Kidney epithelial cell (primary cell): ENCODE measurements around the gene MAT2B. TPM values are rescaled to one million over a fixed set of nuclear protein-coding genes. Genes with fewer than 3 reads are reported as not detected.

Experiments used
- DNase-seq: peaks from one replicate; pipeline ENCODE4 v3.0.0-alpha.2; 2010; ENCODE audit warnings: low read depth
- H3K27me3 ChIP-seq: 2 replicates; pipeline ENCODE4 v1.6.0; 2011; ENCODE audit warnings: low read length; ENCODE audit not compliant: control insufficient read depth, insufficient read depth
- H3K36me3 ChIP-seq: 2 replicates; pipeline ENCODE4 v1.5.1; 2011; ENCODE audit warnings: low read length; ENCODE audit not compliant: control insufficient read depth, insufficient read depth
- H3K4me3 ChIP-seq: 2 replicates; pipeline ENCODE4 v1.5.1; 2011; ENCODE audit warnings: low read depth, mild to moderate bottlenecking, control low read depth, low read length
- CTCF ChIP-seq: IDR thresholded peaks from 2 replicates; pipeline ENCODE4 v1.5.1; 2011; ENCODE audit warnings: mild to moderate bottlenecking, moderate library complexity, low read length, control low read depth, inconsistent platforms; ENCODE audit not compliant: insufficient read depth, poor library complexity, severe bottlenecking
- total RNA-seq: library from RNA; depleted of rRNA; stranded (reverse); fragments of >200 nt; gene quantifications from 2 replicates; pipeline ENCODE4 v1.2.3, GENCODE V29; 2015

The MAT2B gene
- total RNA-seq, 1 donor from 2014 or later = 61.1 TPM

GRCh38 chr5:163459819-163460561 lies 45.4 kb upstream of the MAT2B start, which contains the start of gene NUDCD2:
Gene NUDCD2, minus strand, starts transcription at chr5:163460102. Its CDS starts 52 bp downstream, at chr5:163460050.
- H3K36me3 ChIP-seq = no peaks in the 10 kb centered on the region
- peak within 1 kb of the TSS; percentile 83 for H3K4me3 ChIP-seq
- TF ChIP-seq CTCF = peak; percentile 38
- DNase-seq = peak; percentile 96
- H3K27me3 ChIP-seq = no peaks in the 10 kb centered on the region

- H3K27me3 ChIP-seq = no peaks in the 10 kb centered on the region
- no peak for TF ChIP-seq CTCF
- peak within 1 kb of the TSS; percentile 83 for H3K4me3 ChIP-seq
- H3K36me3 ChIP-seq = no peaks in the 10 kb centered on the region
- DNase-seq = no peak
Observed at GRCh38 chr5:163460562-163461171, 44.8 kb upstream of the MAT2B start, which contains the start of gene HMMR. Gene HMMR, plus strand, starts transcription at chr5:163460632. Its CDS starts 61 bp downstream, at chr5:163460693.

- H3K4me3 ChIP-seq = no peak overlapping the region
- DNase-seq = no peak
Observed at GRCh38 chr5:163463063-163463435, 42.4 kb upstream of the MAT2B start.

GRCh38 chr5:163467682-163468081 lies 37.7 kb upstream of the MAT2B start:
- TF ChIP-seq CTCF = no peak
- H3K36me3 ChIP-seq = no peaks in the 10 kb centered on the region

More at GRCh38 chr5:163463063-163463435, 42.4 kb upstream of the MAT2B start:
- no peaks in the 10 kb centered on the region for H3K36me3 ChIP-seq
- TF ChIP-seq CTCF = no peak
- H3K27me3 ChIP-seq = no peaks in the 10 kb centered on the region

GRCh38 chr5:163473635-163474243 lies 31.7 kb upstream of the MAT2B start:
- Histone ChIP-seq H3K36me3 (no peaks in the 10 kb centered on the region), H3K4me3 (no peak overlapping the region), H3K27me3 (no peaks in the 10 kb centered on the region)
- peak; percentile 20 for TF ChIP-seq CTCF
- no peak for DNase-seq

More at GRCh38 chr5:163467682-163468081, 37.7 kb upstream of the MAT2B start:
- Histone ChIP-seq H3K27me3 (no peaks in the 10 kb centered on the region), H3K4me3 (no peak overlapping the region)
- no peak for DNase-seq
